H1 (cell line): ENCODE results near the gene DNAJC17.

Experiments used
- SAP30 ChIP-seq: fragments of 300-600 bp; sonication (generic); IDR thresholded peaks from 2 replicates; pipeline ENCODE4 v1.7.1; 2012; ENCODE audit warnings: low read length, moderate library complexity, mild to moderate bottlenecking, inconsistent platforms; ENCODE audit not compliant: insufficient read depth, insufficient replicate concordance
- SIN3A ChIP-seq, 2 experiments: IDR thresholded peaks in 1 of 2; conservative IDR thresholded peaks in 1 of 2; 2 replicates each; pipeline ENCODE4 v1.6.1; 2011 to 2012; ENCODE audit warnings: low read length in 2 of 2, improper control_type of control experiment in 1 of 2, low read depth in 1 of 2, mild to moderate bottlenecking in 1 of 2
- SUZ12 ChIP-seq: fragments of 200-600 bp; sonication (generic); IDR thresholded peaks from 2 replicates; pipeline ENCODE4 v1.6.1; 2012; ENCODE audit warnings: mild to moderate bottlenecking, inconsistent platforms, low read length, moderate library complexity, mixed read lengths

- no peak for TF ChIP-seq SUZ12
- TF ChIP-seq SAP30 = no peak
- peak; percentile 10 to 31; a peak in 1 of 4 replicates for TF ChIP-seq SIN3A (conservative IDR thresholded peaks at IDR 0.05 in 1 of 2, IDR thresholded peaks at IDR 0.05 in 1 of 2; ENCODE audit: low read depth in 1 of 2, low read length in 2 of 2)
Observed at GRCh38 chr15:40843885-40844695, 36.8 kb upstream of the DNAJC17 start, which contains the start of gene SPINT1.
